ENCODE measurements around the gene RNF114.
"Not testable (repeated sequence)": the region's sequence is repeated elsewhere in the genome, so short reads cannot be mapped to it uniquely, and the experiment has no call there.

- TF ChIP-seq CTCF (IDR thresholded peaks at IDR 0.05; ENCODE audit: low read depth, low read length, missing input control); JUND (IDR thresholded peaks at IDR 0.05); FOXA1 (IDR thresholded peaks at IDR 0.05); ZBTB33 (IDR thresholded peaks at IDR 0.05); RXRA (IDR thresholded peaks at IDR 0.05); SP1 (IDR thresholded peaks at IDR 0.05); TAF1 (conservative IDR thresholded peaks at IDR 0.05); ATF3 (IDR thresholded peaks at IDR 0.05): not testable (repeated sequence)
Measured at GRCh38 chr20:49998478-49999188, 62.4 kb downstream of the RNF114 start.
